ENCODE results near the gene FLNB. TPM values are rescaled to one million over a fixed set of nuclear protein-coding genes. Genes with fewer than 3 reads are reported as not detected.

The FLNB gene
- total RNA-seq, 2 donors from 2014 or later: 246 to 362 TPM

- no peak overlapping the region for H3K9ac ChIP-seq (ENCODE audit: low read depth in 2 of 2, low read length in 2 of 2)
- no peak for TF ChIP-seq CTCF (IDR thresholded peaks at IDR 0.05)
- no peaks in the 10 kb centered on the region for H3K27me3 ChIP-seq
- H3K27ac ChIP-seq: no peak overlapping the region
- no peaks in the 10 kb centered on the region for H3K9me3 ChIP-seq
- no peak overlapping the region for H3K4me3 ChIP-seq
- no peak for DNase-seq
- no peaks in the 10 kb centered on the region for H3K36me3 ChIP-seq
- H3K4me1 ChIP-seq: peaks cover 26% of the 10 kb centered on the region
- intact Hi-C loops (cut with DNase I): loop anchor here (10.0 kb wide), 2 partner anchors 215 to 235 kb away; no protein-coding TSS in a partner anchor
These were observed 171.2 kb downstream of the FLNB start for GRCh38 chr3:58179235-58180098.

GRCh38 chr3:58180099-58180880, 172.1 kb downstream of the FLNB start:
- no peak for DNase-seq
- Histone ChIP-seq H3K4me1 (peaks cover 18% of the 10 kb centered on the region), H3K27ac (no peak overlapping the region), H3K9ac (ENCODE audit: low read depth in 2 of 2, low read length in 2 of 2) (no peak overlapping the region), H3K36me3 (no peaks in the 10 kb centered on the region), H3K27me3 (no peaks in the 10 kb centered on the region), H3K4me3 (no peak overlapping the region), H3K9me3 (no peaks in the 10 kb centered on the region)
- intact Hi-C loops (cut with DNase I): loop anchor here (10.0 kb wide), 1 partner anchor 235 kb away; no protein-coding TSS in a partner anchor
- TF ChIP-seq CTCF (IDR thresholded peaks at IDR 0.05): no peak

- intact Hi-C loops (cut with DNase I): loop anchor here (10.0 kb wide), 1 partner anchor 234 kb away; no protein-coding TSS in a partner anchor
- no peak for DNase-seq
- Histone ChIP-seq H3K9me3 (no peaks in the 10 kb centered on the region), H3K4me1 (peaks cover 15% of the 10 kb centered on the region), H3K36me3 (no peaks in the 10 kb centered on the region), H3K27me3 (no peaks in the 10 kb centered on the region), H3K4me3 (no peak overlapping the region), H3K9ac (ENCODE audit: low read depth in 2 of 2, low read length in 2 of 2) (no peak overlapping the region), H3K27ac (no peak overlapping the region)
- no peak for TF ChIP-seq CTCF (IDR thresholded peaks at IDR 0.05)
These were observed 172.8 kb downstream of the FLNB start for GRCh38 chr3:58180940-58181587.

- Histone ChIP-seq H3K36me3 (no peaks in the 10 kb centered on the region), H3K9ac (ENCODE audit: low read depth in 2 of 2, low read length in 2 of 2) (no peak overlapping the region), H3K27ac (no peak overlapping the region), H3K9me3 (no peaks in the 10 kb centered on the region), H3K4me3 (no peak overlapping the region), H3K27me3 (no peaks in the 10 kb centered on the region), H3K4me1 (peaks cover 4% of the 10 kb centered on the region)
- TF ChIP-seq CTCF (IDR thresholded peaks at IDR 0.05): no peak
- intact Hi-C loops (cut with DNase I): loop anchor here (10.0 kb wide), 1 partner anchor 232 kb away; no protein-coding TSS in a partner anchor
- no peak for DNase-seq
These were observed 175.0 kb downstream of the FLNB start for GRCh38 chr3:58183221-58183620.

- no peak overlapping the region for H3K27ac ChIP-seq
- no peak overlapping the region for H3K4me3 ChIP-seq
- H3K36me3 ChIP-seq: no peaks in the 10 kb centered on the region
- DNase-seq: no peak
- no peak for TF ChIP-seq CTCF (IDR thresholded peaks at IDR 0.05)
- no peaks in the 10 kb centered on the region for H3K9me3 ChIP-seq
- no peaks in the 10 kb centered on the region for H3K4me1 ChIP-seq
- no peaks in the 10 kb centered on the region for H3K27me3 ChIP-seq
- H3K9ac ChIP-seq (ENCODE audit: low read depth in 2 of 2, low read length in 2 of 2): no peak overlapping the region
- intact Hi-C loops (cut with DNase I): loop anchor here (10.0 kb wide), 1 partner anchor 231 kb away; no protein-coding TSS in a partner anchor
These were observed 175.7 kb downstream of the FLNB start for GRCh38 chr3:58183891-58184290.
